ENCODE data around the gene METRNL.

The METRNL gene

GRCh38 chr17:83091257-83092141 is 12.1 kb downstream of the METRNL start:
- H3K36me3 ChIP-seq (ENCODE audit: control insufficient read depth, low read depth, low read length) = peaks cover 6% of the 10 kb centered on the region
- H3K9me3 ChIP-seq (ENCODE audit: control insufficient read depth, low read depth, low read length) = no peaks in the 10 kb centered on the region
- no peak overlapping the region for H3K9ac ChIP-seq (ENCODE audit: low read length)
- no peaks in the 10 kb centered on the region for H3K4me1 ChIP-seq (ENCODE audit: control insufficient read depth, low read depth, low read length)
- H3K4me3 ChIP-seq (ENCODE audit: low read length) = no peak overlapping the region
- no peaks in the 10 kb centered on the region for H3K27me3 ChIP-seq (ENCODE audit: control insufficient read depth, insufficient read depth, low read length)
- H3K27ac ChIP-seq (ENCODE audit: low read length) = no peak overlapping the region

- H3K27me3 ChIP-seq (ENCODE audit: control insufficient read depth, insufficient read depth, low read length) = no peaks in the 10 kb centered on the region
- no peaks in the 10 kb centered on the region for H3K4me1 ChIP-seq (ENCODE audit: control insufficient read depth, low read depth, low read length)
- no peak overlapping the region for H3K9ac ChIP-seq (ENCODE audit: low read length)
- peaks cover 6% of the 10 kb centered on the region for H3K36me3 ChIP-seq (ENCODE audit: control insufficient read depth, low read depth, low read length)
- no peak overlapping the region for H3K27ac ChIP-seq (ENCODE audit: low read length)
- H3K9me3 ChIP-seq (ENCODE audit: control insufficient read depth, low read depth, low read length) = no peaks in the 10 kb centered on the region
- no peak overlapping the region for H3K4me3 ChIP-seq (ENCODE audit: low read length)
Measured at GRCh38 chr17:83092186-83092585, 12.8 kb downstream of the METRNL start.

GRCh38 chr17:83092931-83093330 is 13.5 kb downstream of the METRNL start:
- H3K36me3 ChIP-seq (ENCODE audit: control insufficient read depth, low read depth, low read length) = peaks cover 6% of the 10 kb centered on the region
- no peak overlapping the region for H3K9ac ChIP-seq (ENCODE audit: low read length)
- H3K27ac ChIP-seq (ENCODE audit: low read length) = no peak overlapping the region

GRCh38 chr17:83093506-83093905 is 14.1 kb downstream of the METRNL start:
- H3K4me1 ChIP-seq (ENCODE audit: control insufficient read depth, low read depth, low read length) = no peaks in the 10 kb centered on the region
- H3K9me3 ChIP-seq (ENCODE audit: control insufficient read depth, low read depth, low read length) = no peaks in the 10 kb centered on the region
- no peak overlapping the region for H3K4me3 ChIP-seq (ENCODE audit: low read length)
- H3K27me3 ChIP-seq (ENCODE audit: control insufficient read depth, insufficient read depth, low read length) = no peaks in the 10 kb centered on the region
- H3K9ac ChIP-seq (ENCODE audit: low read length) = no peak overlapping the region
- H3K36me3 ChIP-seq (ENCODE audit: control insufficient read depth, low read depth, low read length) = peaks cover 6% of the 10 kb centered on the region
- no peak overlapping the region for H3K27ac ChIP-seq (ENCODE audit: low read length)

More at GRCh38 chr17:83092931-83093330, 13.5 kb downstream of the METRNL start:
- Histone ChIP-seq H3K4me1 (ENCODE audit: control insufficient read depth, low read depth, low read length) (no peaks in the 10 kb centered on the region), H3K27me3 (ENCODE audit: control insufficient read depth, insufficient read depth, low read length) (no peaks in the 10 kb centered on the region), H3K4me3 (ENCODE audit: low read length) (no peak overlapping the region), H3K9me3 (ENCODE audit: control insufficient read depth, low read depth, low read length) (no peaks in the 10 kb centered on the region)

GRCh38 chr17:83094291-83094690 is 14.9 kb downstream of the METRNL start:
- Histone ChIP-seq H3K9me3 (ENCODE audit: control insufficient read depth, low read depth, low read length) (no peaks in the 10 kb centered on the region), H3K4me3 (ENCODE audit: low read length) (no peak overlapping the region), H3K36me3 (ENCODE audit: control insufficient read depth, low read depth, low read length) (peaks cover 6% of the 10 kb centered on the region), H3K27me3 (ENCODE audit: control insufficient read depth, insufficient read depth, low read length) (no peaks in the 10 kb centered on the region), H3K9ac (ENCODE audit: low read length) (no peak overlapping the region), H3K27ac (ENCODE audit: low read length) (no peak overlapping the region), H3K4me1 (ENCODE audit: control insufficient read depth, low read depth, low read length) (peaks cover 4% of the 10 kb centered on the region)

- H3K4me1 ChIP-seq (ENCODE audit: control insufficient read depth, low read depth, low read length) = peaks cover 8% of the 10 kb centered on the region
- H3K9me3 ChIP-seq (ENCODE audit: control insufficient read depth, low read depth, low read length) = no peaks in the 10 kb centered on the region
- no peak overlapping the region for H3K9ac ChIP-seq (ENCODE audit: low read length)
- no peak overlapping the region for H3K27ac ChIP-seq (ENCODE audit: low read length)
- H3K27me3 ChIP-seq (ENCODE audit: control insufficient read depth, insufficient read depth, low read length) = no peaks in the 10 kb centered on the region
- H3K4me3 ChIP-seq (ENCODE audit: low read length) = no peak overlapping the region
- H3K36me3 ChIP-seq (ENCODE audit: control insufficient read depth, low read depth, low read length) = peaks cover 6% of the 10 kb centered on the region
Measured at GRCh38 chr17:83095016-83095415, 15.6 kb downstream of the METRNL start.

- H3K27me3 ChIP-seq (ENCODE audit: control insufficient read depth, insufficient read depth, low read length) = no peaks in the 10 kb centered on the region
- H3K9ac ChIP-seq (ENCODE audit: low read length) = no peak overlapping the region
- H3K4me3 ChIP-seq (ENCODE audit: low read length) = no peak overlapping the region
- H3K27ac ChIP-seq (ENCODE audit: low read length) = no peak overlapping the region
- H3K36me3 ChIP-seq (ENCODE audit: control insufficient read depth, low read depth, low read length) = peaks cover 6% of the 10 kb centered on the region
- no peaks in the 10 kb centered on the region for H3K9me3 ChIP-seq (ENCODE audit: control insufficient read depth, low read depth, low read length)
- peaks cover 12% of the 10 kb centered on the region for H3K4me1 ChIP-seq (ENCODE audit: control insufficient read depth, low read depth, low read length)
Measured at GRCh38 chr17:83096401-83097224, 17.2 kb downstream of the METRNL start.

- Histone ChIP-seq H3K9me3 (ENCODE audit: control insufficient read depth, low read depth, low read length) (no peaks in the 10 kb centered on the region), H3K27me3 (ENCODE audit: control insufficient read depth, insufficient read depth, low read length) (no peaks in the 10 kb centered on the region), H3K9ac (ENCODE audit: low read length) (no peak overlapping the region), H3K4me3 (ENCODE audit: low read length) (no peak overlapping the region), H3K27ac (ENCODE audit: low read length) (no peak overlapping the region), H3K36me3 (ENCODE audit: control insufficient read depth, low read depth, low read length) (peaks cover 6% of the 10 kb centered on the region), H3K4me1 (ENCODE audit: control insufficient read depth, low read depth, low read length) (peaks cover 12% of the 10 kb centered on the region)
Measured at GRCh38 chr17:83097831-83098230, 18.4 kb downstream of the METRNL start.

- Histone ChIP-seq H3K4me3 (ENCODE audit: low read length) (no peak overlapping the region), H3K27ac (ENCODE audit: low read length) (no peak overlapping the region), H3K27me3 (ENCODE audit: control insufficient read depth, insufficient read depth, low read length) (no peaks in the 10 kb centered on the region), H3K9me3 (ENCODE audit: control insufficient read depth, low read depth, low read length) (no peaks in the 10 kb centered on the region), H3K4me1 (ENCODE audit: control insufficient read depth, low read depth, low read length) (peaks cover 12% of the 10 kb centered on the region), H3K9ac (ENCODE audit: low read length) (no peak overlapping the region), H3K36me3 (ENCODE audit: control insufficient read depth, low read depth, low read length) (peaks cover 6% of the 10 kb centered on the region)
Measured at GRCh38 chr17:83098241-83099085, 19.1 kb downstream of the METRNL start.

GRCh38 chr17:83099086-83099555 is 19.7 kb downstream of the METRNL start:
- Histone ChIP-seq H3K4me3 (ENCODE audit: low read length) (no peak overlapping the region), H3K27ac (ENCODE audit: low read length) (no peak overlapping the region), H3K4me1 (ENCODE audit: control insufficient read depth, low read depth, low read length) (peaks cover 12% of the 10 kb centered on the region), H3K9ac (ENCODE audit: low read length) (no peak overlapping the region), H3K27me3 (ENCODE audit: control insufficient read depth, insufficient read depth, low read length) (no peaks in the 10 kb centered on the region), H3K9me3 (ENCODE audit: control insufficient read depth, low read depth, low read length) (no peaks in the 10 kb centered on the region), H3K36me3 (ENCODE audit: control insufficient read depth, low read depth, low read length) (peaks cover 6% of the 10 kb centered on the region)
